ENCODE measurements around the gene AFAP1L1.

The AFAP1L1 gene

GRCh38 chr5:149288436-149288835 is 16.8 kb downstream of the AFAP1L1 start:
- DNase-seq, result no peak

- DNase-seq, result no peak
Observed at GRCh38 chr5:149289301-149289700, 17.6 kb downstream of the AFAP1L1 start.

- DNase-seq, result no peak
Observed at GRCh38 chr5:149294872-149295829, 23.5 kb downstream of the AFAP1L1 start.

- DNase-seq, result no peak
Observed at GRCh38 chr5:149297340-149298025, 25.8 kb downstream of the AFAP1L1 start.

- no peak for DNase-seq
Observed at GRCh38 chr5:149298163-149298562, 26.5 kb downstream of the AFAP1L1 start.

- DNase-seq, result no peak
Observed at GRCh38 chr5:149298842-149299404, 27.3 kb downstream of the AFAP1L1 start.

- no peak for DNase-seq
Observed at GRCh38 chr5:149299451-149300054, 27.9 kb downstream of the AFAP1L1 start.

- DNase-seq, result no peak
Observed at GRCh38 chr5:149300441-149300840, 28.8 kb downstream of the AFAP1L1 start.

GRCh38 chr5:149301049-149301743 is 29.5 kb downstream of the AFAP1L1 start:
- DNase-seq, result no peak

- no peak for DNase-seq
Observed at GRCh38 chr5:149301744-149302380, 30.2 kb downstream of the AFAP1L1 start.

GRCh38 chr5:149302641-149303040 is 31.0 kb downstream of the AFAP1L1 start:
- no peak for DNase-seq

- no peak for DNase-seq
Observed at GRCh38 chr5:149303210-149303609, 31.6 kb downstream of the AFAP1L1 start.

GRCh38 chr5:149304195-149305078 is 32.8 kb downstream of the AFAP1L1 start:
- no peak for DNase-seq

- no peak for DNase-seq
Observed at GRCh38 chr5:149309354-149309753, 37.7 kb downstream of the AFAP1L1 start.

GRCh38 chr5:149310488-149310887 is 38.8 kb downstream of the AFAP1L1 start:
- DNase-seq, result no peak

GRCh38 chr5:149310947-149311658 is 39.4 kb downstream of the AFAP1L1 start:
- DNase-seq, result no peak

- DNase-seq, result no peak
Observed at GRCh38 chr5:149313151-149313841, 41.6 kb downstream of the AFAP1L1 start.

- no peak for DNase-seq
Observed at GRCh38 chr5:149314571-149315111, 43.0 kb downstream of the AFAP1L1 start.

GRCh38 chr5:149315753-149316152 is 44.1 kb downstream of the AFAP1L1 start:
- DNase-seq, result no peak
